OCI-LY7 (cell line): Measurements from ENCODE around the gene DGKD. TPM values are rescaled to one million over a fixed set of nuclear protein-coding genes. Genes with fewer than 3 reads are reported as not detected.

ENCODE experiments used
- BruUV-seq: library from RNA; stranded (reverse); fragments of 400-500 nt; replicated peaks from 2 replicates; lab custom pipeline; 2021; lab: Mats Ljungman, UMichigan
- CTCF ChIA-PET: fragments of 300-600 bp; sonication (Branson Sonifier 250); formaldehyde crosslinking; loops from one replicate; lab custom pipeline; 2022; ENCODE audit warnings: antibody characterized with exemption; ENCODE audit not compliant: unreplicated experiment; lab: Charles Lee
- POLR2A ChIA-PET: fragments of 300-600 bp; sonication (Branson Sonifier 250); formaldehyde crosslinking; loops from one replicate; lab custom pipeline; 2022; ENCODE audit warnings: antibody characterized with exemption; lab: Charles Lee
- DNase-seq: peaks from one replicate; pipeline ENCODE4 v3.0.0-alpha.2; 2015; ENCODE audit warnings: low spot score
- H2AFZ ChIP-seq: fragments of 200-600 bp; sonication (generic), shearing (Covaris generic); 2 replicates; pipeline ENCODE4 v1.6.1; 2014; ENCODE audit warnings: mild to moderate bottlenecking, antibody characterized with exemption, low read length, moderate library complexity
- H3K27ac ChIP-seq: fragments of 200-600 bp; sonication (generic); 2 replicates; pipeline ENCODE4 v1.5.1; 2014; ENCODE audit warnings: mixed run types, low read depth, mild to moderate bottlenecking, moderate library complexity, low read length, inconsistent platforms; ENCODE audit not compliant: poor library complexity, severe bottlenecking
- H3K36me3 ChIP-seq: fragments of 200-600 bp; sonication (generic); 2 replicates; pipeline ENCODE4 v1.6.1; 2014; ENCODE audit warnings: mild to moderate bottlenecking, antibody characterized with exemption, low read length, moderate library complexity, mixed read lengths; ENCODE audit not compliant: insufficient read depth
- H3K4me1 ChIP-seq: fragments of 200-600 bp; sonication (generic); 2 replicates; pipeline ENCODE4 v1.5.1; 2014; ENCODE audit warnings: mild to moderate bottlenecking, low read length; ENCODE audit not compliant: insufficient read depth, poor library complexity, severe bottlenecking
- H3K4me2 ChIP-seq: fragments of 200-600 bp; sonication (generic); 2 replicates; pipeline ENCODE4 v1.6.1; 2014; ENCODE audit warnings: mild to moderate bottlenecking, low read length
- H3K4me3 ChIP-seq: fragments of 200-600 bp; sonication (generic); 2 replicates; pipeline ENCODE4 v1.5.1; 2014; ENCODE audit warnings: mild to moderate bottlenecking, low read depth, low read length; ENCODE audit not compliant: poor library complexity, severe bottlenecking
- H3K79me2 ChIP-seq: fragments of 200-600 bp; sonication (generic); 2 replicates; pipeline ENCODE4 v1.6.1; 2016; ENCODE audit warnings: low read depth, mild to moderate bottlenecking, low read length, moderate library complexity, mixed read lengths; ENCODE audit not compliant: insufficient read depth
- H3K9me2 ChIP-seq: fragments of 200-600 bp; sonication (generic); 2 replicates; pipeline ENCODE4 v1.6.1; 2016; ENCODE audit warnings: mild to moderate bottlenecking, low read length, mixed read lengths; ENCODE audit not compliant: insufficient read depth
- H3K9me3 ChIP-seq: fragments of 200-600 bp; sonication (generic); 2 replicates; pipeline ENCODE4 v1.6.1; 2014; ENCODE audit warnings: mild to moderate bottlenecking, mixed run types, low read length, mixed read lengths
- H4K20me1 ChIP-seq: fragments of 200-600 bp; sonication (generic); 2 replicates; pipeline ENCODE4 v1.6.1; 2014; ENCODE audit warnings: mild to moderate bottlenecking, antibody characterized with exemption, low read length, moderate library complexity, mixed read lengths; ENCODE audit not compliant: insufficient read depth
- CTCF ChIP-seq: fragments of 200-600 bp; sonication (generic); conservative IDR thresholded peaks from 2 replicates; pipeline ENCODE4 v1.5.1; 2014; ENCODE audit warnings: mild to moderate bottlenecking, antibody characterized with exemption, low read length, moderate library complexity, mixed read lengths
- EZH2phosphoT487 ChIP-seq: fragments of 200-600 bp; sonication (generic); IDR thresholded peaks from 2 replicates; pipeline ENCODE4 v1.6.1; 2018; ENCODE audit warnings: low read depth, borderline replicate concordance, mild to moderate bottlenecking, mixed run types, antibody characterized with exemption, low read length, moderate library complexity, mixed read lengths
- intact Hi-C: fragments of 100-400 bp; cut with micrococcal nuclease; formaldehyde crosslinking; loops from one replicate; pipeline ENCODE4 v1.10.0; 2022; ENCODE audit not compliant: unreplicated experiment
- total RNA-seq, 2 experiments: library from RNA; depleted of rRNA in 1 of 2; stranded (reverse); fragments of >200 nt in 1 of 2; shearing (Covaris generic) in 1 of 2; gene quantifications; 2 replicates each; pipeline ENCODE4 v1.2.3, GENCODE V29; 2014 to 2022

DGKD gene
- total RNA-seq, 2 experiments from 2014 or later: 62.9 to 271 TPM

- Histone ChIP-seq H2AFZ (no peak overlapping the region), H3K9me2 (no peaks in the 10 kb centered on the region), H4K20me1 (peaks cover 3% of the 10 kb centered on the region; the same call in 1 of the 2 replicates), H3K79me2 (peaks cover 92% of the 10 kb centered on the region), H3K4me1 (peaks cover 89% of the 10 kb centered on the region), H3K36me3 (peaks cover 87% of the 10 kb centered on the region), H3K4me2 (peak overlapping the region; percentile 31), H3K4me3 (peak overlapping the region; percentile 36), H3K9me3 (peaks cover 24% of the 10 kb centered on the region; the same call in 1 of the 2 replicates), H3K27ac (peak overlapping the region; percentile 90)
- POLR2A ChIA-PET: interaction anchor here (0.5 to 3.5 kb wide), 6 partner anchors 9 to 595 kb away, joined by 3 to 14 read pairs (median 4); no protein-coding TSS in a partner anchor
- no TSS peak for BruUV-seq
- peak; percentile 54 for DNase-seq
- intact Hi-C loops: no loop called here
- CTCF ChIA-PET: interaction anchor here (1.5 kb wide), 1 partner anchor 10 kb away, joined by 3 read pairs; no protein-coding TSS in a partner anchor
- TF ChIP-seq EZH2phosphoT487: no peak
- TF ChIP-seq CTCF: no peak
Measured at GRCh38 chr2:233363744-233364235, 9.5 kb downstream of the DGKD start.

- H3K79me2 ChIP-seq: peaks cover 92% of the 10 kb centered on the region
- no peaks in the 10 kb centered on the region for H3K9me2 ChIP-seq
- H4K20me1 ChIP-seq: no peaks in the 10 kb centered on the region
- peak overlapping the region; percentile 29 for H3K27ac ChIP-seq
- no peak overlapping the region for H3K4me3 ChIP-seq
- ChIA-PET CTCF (interaction anchor here (0.5 to 1.2 kb wide), 2 partner anchors 8 to 89 kb away, joined by 3 read pairs; no protein-coding TSS in a partner anchor), POLR2A (interaction anchor here (0.6 to 2.9 kb wide), 9 partner anchors 10 to 305 kb away, joined by 3 to 11 read pairs (median 3); partner anchors contain the start of gene SAG)
- intact Hi-C loops: no loop called here
- BruUV-seq: no TSS peak
- no peak overlapping the region for H3K4me2 ChIP-seq
- H3K36me3 ChIP-seq: peaks cover 81% of the 10 kb centered on the region
- H3K9me3 ChIP-seq: peaks cover 24% of the 10 kb centered on the region; the same call in 1 of the 2 replicates
- DNase-seq: no peak
- no peak overlapping the region for H2AFZ ChIP-seq
- TF ChIP-seq EZH2phosphoT487: no peak
- no peak for TF ChIP-seq CTCF
- H3K4me1 ChIP-seq: peaks cover 90% of the 10 kb centered on the region
Measured at GRCh38 chr2:233365861-233366520, 11.7 kb downstream of the DGKD start.

GRCh38 chr2:233367586-233367985, 13.3 kb downstream of the DGKD start:
- H2AFZ ChIP-seq: no peak overlapping the region
- intact Hi-C loops: no loop called here
- peaks cover 79% of the 10 kb centered on the region for H3K36me3 ChIP-seq
- CTCF ChIA-PET: no interaction called here
- no peak overlapping the region for H3K4me2 ChIP-seq
- H3K27ac ChIP-seq: no peak overlapping the region
- peaks cover 24% of the 10 kb centered on the region; the same call in 1 of the 2 replicates for H3K9me3 ChIP-seq
- no TSS peak for BruUV-seq
- peaks cover 95% of the 10 kb centered on the region for H3K4me1 ChIP-seq
- POLR2A ChIA-PET: no interaction called here
- H4K20me1 ChIP-seq: no peaks in the 10 kb centered on the region
- H3K4me3 ChIP-seq: no peak overlapping the region
- no peaks in the 10 kb centered on the region for H3K9me2 ChIP-seq
- H3K79me2 ChIP-seq: peaks cover 92% of the 10 kb centered on the region
- DNase-seq: no peak
- TF ChIP-seq EZH2phosphoT487 (no peak), CTCF (no peak)
